GM10248 (cell line): ENCODE data around the gene GRAMD1B.
"Not testable (repeated sequence)": the region's sequence is repeated elsewhere in the genome, so short reads cannot be mapped to it uniquely, and the experiment has no call there.

Experiments used
- CTCF ChIA-PET: fragments of 300-600 bp; sonication (Branson Sonifier 250); formaldehyde crosslinking; extraction: SDS; loops from one replicate; lab custom pipeline; 2021; ENCODE audit warnings: antibody characterized with exemption; lab: Yijun Ruan, JAX
- POLR2A ChIA-PET: fragments of 350-650 bp; sonication (Branson Sonifier 250); formaldehyde crosslinking; extraction: SDS; loops from one replicate; lab custom pipeline; 2020; ENCODE audit warnings: antibody characterized with exemption; lab: Yijun Ruan, JAX
- DNase-seq: peaks from one replicate; pipeline ENCODE4 v3.0.0; 2012; ENCODE audit errors: extremely low spot score
- CTCF ChIP-seq: IDR thresholded peaks from 2 replicates; pipeline ENCODE4 v1.5.1; 2012; ENCODE audit warnings: mild to moderate bottlenecking, low read depth; ENCODE audit errors: extremely low read depth, missing control alignments, control extremely low read depth

The GRAMD1B gene

GRCh38 chr11:123652599-123652998 is 222.5 kb downstream of the GRAMD1B start:
- CTCF ChIA-PET, result interaction anchor here (1.1 to 3.6 kb wide), 7 partner anchors 12 to 58 kb away, joined by 3 to 13 read pairs (median 5); no protein-coding TSS in a partner anchor
- TF ChIP-seq CTCF, result no peak
- POLR2A ChIA-PET, result no interaction called here

GRCh38 chr11:123653483-123653826 is 223.4 kb downstream of the GRAMD1B start:
- CTCF ChIA-PET, result interaction anchor here (1.3 to 3.6 kb wide), 8 partner anchors 10 to 57 kb away, joined by 3 to 13 read pairs (median 4); no protein-coding TSS in a partner anchor
- no peak for TF ChIP-seq CTCF
- POLR2A ChIA-PET, result interaction anchor here (0.5 kb wide), 1 partner anchor 35 kb away, joined by 4 read pairs; no protein-coding TSS in a partner anchor
- DNase-seq, result no peak

More at GRCh38 chr11:123652599-123652998, 222.5 kb downstream of the GRAMD1B start:
- DNase-seq, result no peak

GRCh38 chr11:123653827-123654565 is 223.9 kb downstream of the GRAMD1B start:
- TF ChIP-seq CTCF, result no peak
- peak; percentile 67 for DNase-seq
- ChIA-PET POLR2A (interaction anchor here (0.5 kb wide), 1 partner anchor 34 kb away, joined by 4 read pairs; no protein-coding TSS in a partner anchor), CTCF (interaction anchor here (1.3 to 3.6 kb wide), 6 partner anchors 11 to 57 kb away, joined by 3 to 13 read pairs (median 6); no protein-coding TSS in a partner anchor)

- no peak for TF ChIP-seq CTCF
- ChIA-PET CTCF (interaction anchor here (1.3 to 3.6 kb wide), 4 partner anchors 11 to 56 kb away, joined by 3 to 13 read pairs (median 10); no protein-coding TSS in a partner anchor), POLR2A (interaction anchor here (0.7 kb wide), 1 partner anchor 11 kb away, joined by 3 read pairs; no protein-coding TSS in a partner anchor)
- peak; percentile 44 for DNase-seq
These were observed 224.6 kb downstream of the GRAMD1B start, which contains the start of gene SCN3B for GRCh38 chr11:123654566-123655081. Gene SCN3B (minus strand): TSS chr11:123654624. CDS start chr11:123653801, 823 bp downstream.

- ChIA-PET POLR2A (no interaction called here), CTCF (interaction anchor here (0.9 to 2.4 kb wide), 3 partner anchors 9 to 52 kb away, joined by 4 to 8 read pairs (median 4); no protein-coding TSS in a partner anchor)
- DNase-seq, result no peak
- no peak for TF ChIP-seq CTCF
These were observed 229.2 kb downstream of the GRAMD1B start for GRCh38 chr11:123659311-123659710.

GRCh38 chr11:123659965-123660364 is 229.9 kb downstream of the GRAMD1B start:
- DNase-seq, POLR2A ChIA-PET: not testable (repeated sequence)
- CTCF ChIA-PET, result interaction anchor here (2.4 kb wide), 1 partner anchor 47 kb away, joined by 8 read pairs; no protein-coding TSS in a partner anchor

GRCh38 chr11:123665306-123665705 is 235.2 kb downstream of the GRAMD1B start:
- TF ChIP-seq CTCF, result no peak
- DNase-seq, result no peak
- ChIA-PET POLR2A (no interaction called here), CTCF (no interaction called here)
